Ascending aorta (tissue), 2 donors: ENCODE measurements around the gene WIPF3. TPM values are rescaled to one million over a fixed set of nuclear protein-coding genes. Genes with fewer than 3 reads are reported as not detected.

Source experiments
- DNase-seq, 2 donors: peaks; one replicate each; pipeline ENCODE4 v3.0.0-alpha.2; 2019; ENCODE audit warnings: low spot score in 2 of 2
- H3K27ac ChIP-seq, 2 donors: fragments of 200-600 bp; sonication (generic); one replicate each; pipeline ENCODE4 v1.5.1; 2016 to 2017; ENCODE audit warnings: mild to moderate bottlenecking in 1 of 2
- H3K27me3 ChIP-seq: fragments of 200-600 bp; sonication (generic); one replicate; pipeline ENCODE4 v1.5.1; 2017
- H3K36me3 ChIP-seq, 2 donors: fragments of 200-600 bp; sonication (generic); one replicate each; pipeline ENCODE4 v1.5.1; 2016
- H3K4me1 ChIP-seq, 2 donors: fragments of 200-600 bp; sonication (generic); one replicate each; pipeline ENCODE4 v1.5.1; 2016 to 2017; ENCODE audit warnings: mild to moderate bottlenecking in 1 of 2
- H3K4me3 ChIP-seq, 2 donors: fragments of 200-600 bp; sonication (generic); one replicate each; pipeline ENCODE4 v1.5.1; 2016 to 2017; ENCODE audit warnings: mild to moderate bottlenecking in 1 of 2
- H3K9me3 ChIP-seq, 2 donors: fragments of 200-600 bp; sonication (generic); one replicate each; pipeline ENCODE4 v1.5.1; 2016
- CTCF ChIP-seq, 3 experiments: fragments of 200-600 bp in 2 of 3; fragments of 450-650 bp in 1 of 3; sonication (generic) in 2 of 3; IDR thresholded peaks; one replicate each; pipeline ENCODE4 v1.5.1; 2016 to 2019; ENCODE audit warnings: antibody characterized with exemption in 3 of 3, mild to moderate bottlenecking in 1 of 3, moderate library complexity in 1 of 3
- intact Hi-C: fragments of 100-400 bp; cut with DNase I; formaldehyde crosslinking; loops from one replicate; pipeline ENCODE4 v1.15.1; 2023
- total RNA-seq: library from RNA; depleted of rRNA; stranded (reverse); fragments of >200 nt; gene quantifications from one replicate; pipeline ENCODE4 v1.1.0, GENCODE V29; 2016

The WIPF3 gene
- total RNA-seq, 1 donor from 2014 or later: 4.6 TPM

- H3K27me3 ChIP-seq: no peaks in the 10 kb centered on the region
- H3K9me3 ChIP-seq: no peaks in the 10 kb centered on the region
- TF ChIP-seq CTCF (IDR thresholded peaks at IDR 0.05): no peak
- H3K36me3 ChIP-seq: no peaks in the 10 kb centered on the region
- no peak for DNase-seq
- H3K4me1 ChIP-seq: no peaks in the 10 kb centered on the region
- no peak overlapping the region for H3K27ac ChIP-seq
- H3K4me3 ChIP-seq: no peak overlapping the region
- intact Hi-C loops: no loop called here
Measured at GRCh38 chr7:29896685-29897411, 90.5 kb downstream of the WIPF3 start.

- Histone ChIP-seq H3K27ac (no peak overlapping the region), H3K27me3 (no peaks in the 10 kb centered on the region), H3K4me3 (no peak overlapping the region), H3K9me3 (no peaks in the 10 kb centered on the region), H3K4me1 (no peaks in the 10 kb centered on the region), H3K36me3 (no peaks in the 10 kb centered on the region)
- intact Hi-C loops: no loop called here
- TF ChIP-seq CTCF (IDR thresholded peaks at IDR 0.05): no peak
- DNase-seq: no peak
Measured at GRCh38 chr7:29898301-29898700, 92.0 kb downstream of the WIPF3 start.

- no peak overlapping the region for H3K27ac ChIP-seq
- H3K36me3 ChIP-seq: peaks cover 0 to 3% of the 10 kb centered on the region in 2 donors
- no peak for DNase-seq
- H3K4me1 ChIP-seq: no peaks in the 10 kb centered on the region
- H3K27me3 ChIP-seq: no peaks in the 10 kb centered on the region
- H3K4me3 ChIP-seq: no peak overlapping the region
- H3K9me3 ChIP-seq: peaks cover 2 to 4% of the 10 kb centered on the region in 2 donors
- intact Hi-C loops: no loop called here
- TF ChIP-seq CTCF (IDR thresholded peaks at IDR 0.05): no peak
Measured at GRCh38 chr7:29900745-29901144, 94.4 kb downstream of the WIPF3 start.

GRCh38 chr7:29906200-29907022 lies 100.1 kb downstream of the WIPF3 start:
- H3K4me1 ChIP-seq: no peaks in the 10 kb centered on the region
- no peak overlapping the region for H3K27ac ChIP-seq
- no peak for TF ChIP-seq CTCF (IDR thresholded peaks at IDR 0.05)
- peaks cover 0 to 3% of the 10 kb centered on the region in 2 donors for H3K36me3 ChIP-seq
- no peaks in the 10 kb centered on the region for H3K27me3 ChIP-seq
- no peak overlapping the region for H3K4me3 ChIP-seq
- intact Hi-C loops: no loop called here
- peaks cover 12 to 21% of the 10 kb centered on the region in 2 donors for H3K9me3 ChIP-seq
- DNase-seq: no peak

GRCh38 chr7:29914180-29914579 lies 107.9 kb downstream of the WIPF3 start:
- Histone ChIP-seq H3K9me3 (no peaks in the 10 kb centered on the region), H3K4me3 (no peak overlapping the region), H3K36me3 (peaks cover 5 to 8% of the 10 kb centered on the region in 2 donors), H3K27me3 (no peaks in the 10 kb centered on the region), H3K27ac (no peak overlapping the region), H3K4me1 (peaks cover 0 to 8% of the 10 kb centered on the region in 2 donors)
- intact Hi-C loops: no loop called here
- no peak for TF ChIP-seq CTCF (IDR thresholded peaks at IDR 0.05)
- no peak for DNase-seq
